COLO829 (cell line): Measurements from ENCODE around the gene SPOCK1.

Experiments used
- DNase-seq: peaks from one replicate; pipeline ENCODE4 v3.0.0; 2012; ENCODE audit warnings: low spot score

Gene SPOCK1

DNA sequence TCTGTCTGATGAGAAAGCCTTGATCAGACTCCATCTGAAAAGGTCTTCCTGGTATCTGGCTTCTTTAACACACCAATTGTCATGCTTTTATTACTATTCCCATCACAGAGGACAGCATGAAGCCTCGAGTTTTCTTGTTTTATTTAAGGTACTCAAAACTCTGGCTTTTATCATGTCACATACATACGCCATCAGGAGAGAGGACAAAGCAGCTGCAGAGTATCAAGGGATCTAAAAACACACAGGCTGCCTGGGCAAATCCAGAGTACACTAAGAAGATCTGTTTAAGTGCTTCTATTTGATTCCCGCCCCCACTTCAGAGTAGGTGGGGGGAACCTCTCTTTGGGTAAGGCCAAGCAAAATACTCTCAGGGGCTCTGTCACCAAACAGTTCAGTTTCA is 277.2 kb downstream of the SPOCK1 start:
- DNase-seq, result no peak

DNA sequence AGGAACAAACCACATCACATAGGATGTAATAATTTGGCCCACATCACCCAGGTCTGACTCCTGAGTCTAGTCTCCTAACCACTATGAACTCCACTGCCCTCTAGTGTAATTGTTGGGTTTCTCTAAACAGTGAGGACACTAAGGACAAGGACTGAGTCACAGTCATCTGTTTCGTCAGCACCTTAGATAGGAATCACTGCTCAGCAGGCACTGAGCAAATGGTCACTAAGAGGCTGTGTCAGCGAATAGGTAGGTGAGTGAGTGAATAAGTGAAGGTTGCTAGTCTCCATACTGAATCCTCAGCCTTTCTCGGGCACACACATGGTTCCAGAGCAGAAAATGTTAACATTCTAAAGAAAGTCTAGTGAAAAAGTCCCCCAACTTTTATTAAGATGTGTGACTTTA is 278.6 kb downstream of the SPOCK1 start:
- DNase-seq, result peak; percentile 23

DNA sequence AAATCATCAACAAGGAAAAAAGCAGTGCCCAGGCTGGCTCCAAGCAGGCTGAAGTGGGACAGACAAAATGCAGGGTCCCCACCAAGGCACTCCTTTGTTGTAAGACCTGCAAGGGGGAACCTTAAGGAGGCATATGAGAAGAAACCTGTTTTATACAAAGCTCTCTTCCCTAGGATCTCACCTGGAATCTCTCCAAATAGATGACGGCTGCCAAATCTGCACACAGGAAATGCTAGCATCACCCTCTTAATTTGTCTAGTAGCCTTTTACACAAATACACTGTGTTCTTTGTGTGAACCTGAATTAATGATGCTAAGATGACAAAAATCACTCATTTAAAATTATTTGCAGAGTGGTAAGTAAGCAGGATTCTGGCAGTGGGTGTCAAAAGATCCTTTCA is 280.2 kb downstream of the SPOCK1 start:
- peak; percentile 36 for DNase-seq

DNA sequence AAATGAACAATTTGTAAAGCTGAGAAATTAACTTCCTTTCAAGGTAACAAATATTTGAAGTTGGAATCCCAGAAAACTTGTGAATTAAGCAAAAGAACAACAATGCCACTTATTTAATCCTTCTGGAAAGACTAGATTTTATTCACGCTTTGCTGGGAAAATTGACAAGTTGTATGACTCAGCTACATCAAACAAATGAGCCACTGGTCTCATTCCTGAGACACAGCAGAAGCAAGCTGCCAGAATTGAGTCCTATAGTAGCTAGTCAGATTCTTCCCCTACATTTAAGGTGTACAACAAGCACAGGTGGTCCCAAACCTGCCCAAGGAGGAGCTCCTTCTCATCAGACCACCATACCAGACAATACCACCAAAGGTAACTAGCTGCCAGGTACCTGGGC is 280.7 kb downstream of the SPOCK1 start:
- no peak for DNase-seq

DNA sequence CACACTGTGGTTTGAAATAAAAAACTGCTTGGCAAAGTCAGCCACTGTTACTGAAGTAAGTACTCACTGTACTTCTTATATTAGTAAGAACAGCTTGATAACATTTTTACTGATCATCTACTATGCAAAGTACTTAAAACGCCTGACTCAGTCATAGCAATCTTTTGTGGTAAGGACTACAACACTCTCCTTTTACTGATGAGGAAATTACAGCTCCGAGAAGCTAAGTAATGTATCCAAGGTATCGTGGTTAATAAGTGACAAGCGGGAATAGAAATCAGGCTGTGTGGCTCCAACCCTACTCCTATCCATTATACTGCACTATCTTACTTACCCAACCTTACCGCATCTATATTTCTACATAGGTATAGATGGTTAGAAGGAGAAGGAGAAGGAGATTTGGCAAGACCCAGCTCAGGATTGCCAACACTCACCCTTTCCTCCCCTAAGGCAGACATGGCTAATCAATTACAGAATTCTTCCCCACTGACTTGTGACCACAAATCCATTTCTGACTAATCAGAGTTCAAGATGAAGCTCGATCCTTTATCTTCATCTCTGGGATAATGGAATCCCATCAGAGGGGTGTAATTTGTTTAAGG is 281.4 kb downstream of the SPOCK1 start:
- no peak for DNase-seq

DNA sequence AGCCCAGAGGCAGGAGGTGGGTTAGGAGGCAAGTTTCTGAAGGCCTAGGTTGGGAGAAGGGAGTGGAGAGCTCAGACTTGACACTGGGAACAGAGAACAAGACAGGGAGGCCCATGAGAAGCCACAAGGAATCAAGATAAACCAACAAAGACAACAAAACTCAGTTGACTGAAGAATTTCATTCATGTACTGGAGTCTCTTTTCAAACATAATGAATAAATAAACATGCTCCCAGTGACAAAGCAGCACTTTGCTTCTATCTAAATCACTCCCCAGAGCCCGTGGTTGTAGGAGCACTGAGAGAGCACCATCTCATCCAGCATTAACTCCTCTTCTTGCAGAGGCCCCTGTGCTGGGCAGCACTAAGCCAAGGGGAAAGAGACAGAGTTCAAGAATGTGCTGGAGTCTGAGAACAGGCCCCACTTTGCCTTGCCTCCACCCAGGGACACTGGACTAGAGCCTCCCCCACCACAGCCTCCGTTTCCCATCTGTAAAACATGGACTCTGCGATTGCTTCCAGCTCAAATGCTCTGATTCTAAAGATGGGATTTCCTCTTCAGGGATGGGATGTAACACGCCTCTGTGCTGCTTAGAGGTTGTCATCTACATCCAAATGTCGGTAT is 282.0 kb downstream of the SPOCK1 start:
- no peak for DNase-seq

GRCh38 chr5:137215780-137216179 is 283.3 kb downstream of the SPOCK1 start:
- DNase-seq, result no peak

GRCh38 chr5:137215261-137215660 is 283.9 kb downstream of the SPOCK1 start:
- DNase-seq, result no peak

- no peak for DNase-seq
Observed at GRCh38 chr5:137214446-137215189, 284.5 kb downstream of the SPOCK1 start.

GRCh38 chr5:137212471-137212870 is 286.7 kb downstream of the SPOCK1 start:
- no peak for DNase-seq

- DNase-seq, result no peak
Observed at GRCh38 chr5:137209232-137209809, 289.8 kb downstream of the SPOCK1 start.

DNA sequence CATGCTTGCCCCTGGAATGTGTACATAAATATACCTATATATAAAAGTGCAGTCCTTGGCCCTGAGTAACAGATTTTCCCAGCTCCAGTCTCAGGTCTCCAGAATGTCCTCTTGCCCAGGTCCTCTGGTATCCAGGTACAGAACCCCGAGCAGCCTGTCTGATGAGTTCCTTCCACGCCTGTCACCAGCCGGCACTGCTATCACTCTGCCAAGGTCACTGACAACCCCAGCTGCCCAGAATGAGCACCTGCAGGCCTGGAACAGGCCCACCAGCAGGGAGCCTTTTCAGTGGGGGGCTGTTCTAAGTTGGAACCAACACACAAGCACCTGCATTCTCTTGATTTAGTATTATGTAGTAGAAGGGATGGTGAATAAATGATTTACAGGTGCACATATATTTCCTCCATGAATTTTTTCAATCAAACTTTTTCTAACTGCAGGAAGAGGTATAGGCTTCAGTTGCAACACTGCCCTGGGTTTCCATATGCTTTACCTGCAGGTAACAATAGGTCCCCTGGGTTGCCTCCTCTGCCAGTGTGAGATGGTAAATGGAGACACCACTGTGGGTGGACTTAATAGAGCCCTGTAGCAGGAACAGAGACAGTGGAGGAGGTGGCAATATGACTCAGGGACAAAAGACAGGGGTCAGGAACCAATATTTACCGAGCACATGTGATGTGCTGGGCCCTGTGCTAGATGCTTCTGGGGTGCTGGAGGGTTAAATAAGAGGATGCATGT is 291.9 kb downstream of the SPOCK1 start:
- no peak for DNase-seq

- no peak for DNase-seq
Observed at GRCh38 chr5:137206030-137206715, 293.0 kb downstream of the SPOCK1 start.

DNA sequence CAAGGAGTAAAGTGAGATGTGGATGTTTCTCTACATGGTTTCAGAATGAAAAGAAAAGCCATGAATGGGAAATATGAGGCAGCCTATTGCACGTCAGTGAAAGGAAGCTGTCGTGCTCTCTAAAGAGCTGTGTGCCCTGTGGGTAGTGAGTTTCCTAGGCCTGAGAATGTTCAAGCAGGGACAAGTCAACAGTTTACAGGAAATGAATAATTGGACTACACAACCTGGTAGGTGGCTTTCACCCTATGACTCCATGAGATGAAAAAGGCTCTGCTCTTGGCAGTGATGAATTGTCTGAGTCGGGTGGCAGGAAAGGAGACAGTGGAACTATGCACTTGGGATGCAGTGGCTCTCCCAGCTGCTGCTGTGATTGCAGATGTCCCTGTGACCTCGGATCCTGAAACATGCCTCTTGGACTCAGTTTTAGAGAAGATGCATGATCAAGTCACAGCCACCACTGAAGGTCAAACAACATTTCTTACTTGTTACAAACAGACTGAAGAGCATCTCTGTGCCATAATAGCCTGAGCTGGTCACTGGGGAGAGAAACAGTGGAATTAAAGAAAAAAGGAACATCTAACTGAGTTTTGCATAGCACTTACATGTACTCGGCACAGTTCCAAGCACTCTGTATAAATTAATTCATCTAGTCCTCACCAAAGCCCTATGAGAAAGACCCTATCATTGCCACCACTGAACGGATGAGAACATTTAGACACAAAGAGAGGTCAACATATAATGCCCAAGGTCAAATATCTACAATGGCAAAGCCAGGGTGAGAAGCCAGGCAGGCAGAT is 293.7 kb downstream of the SPOCK1 start:
- no peak for DNase-seq

DNA sequence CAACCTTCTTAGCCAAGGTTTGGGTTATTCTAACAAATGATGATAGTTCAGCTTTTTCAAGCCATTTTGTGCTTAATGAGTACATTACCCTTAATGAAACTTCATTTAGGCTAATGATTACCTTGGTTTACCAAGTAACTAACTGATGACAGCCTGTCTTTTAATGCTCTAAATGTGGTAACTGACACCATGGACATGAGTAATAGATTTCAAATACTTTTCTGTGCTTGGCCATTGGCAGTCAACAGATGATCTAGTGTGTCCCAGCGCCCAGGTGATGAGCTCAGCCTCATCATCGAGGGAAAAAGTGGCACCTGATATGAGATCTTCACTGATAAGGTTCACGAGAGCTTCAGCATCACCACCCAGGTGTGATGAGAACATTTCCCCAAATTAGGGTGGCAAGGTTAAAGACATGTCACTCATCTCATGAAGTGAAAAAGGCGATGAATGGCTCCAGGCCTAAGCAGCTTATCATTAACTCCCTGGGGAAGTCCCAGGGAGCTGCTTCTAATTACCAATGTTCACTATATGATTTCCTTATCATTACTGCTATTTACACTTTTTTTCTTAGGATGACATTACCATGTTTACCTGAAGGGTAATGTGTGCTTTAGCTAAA is 296.0 kb downstream of the SPOCK1 start:
- DNase-seq, result no peak

- DNase-seq, result no peak
Observed at GRCh38 chr5:137201876-137202275, 297.2 kb downstream of the SPOCK1 start.

- no peak for DNase-seq
Observed at GRCh38 chr5:137200906-137201700, 298.0 kb downstream of the SPOCK1 start.

- DNase-seq, result no peak
Observed at GRCh38 chr5:137199966-137200365, 299.2 kb downstream of the SPOCK1 start.

DNA sequence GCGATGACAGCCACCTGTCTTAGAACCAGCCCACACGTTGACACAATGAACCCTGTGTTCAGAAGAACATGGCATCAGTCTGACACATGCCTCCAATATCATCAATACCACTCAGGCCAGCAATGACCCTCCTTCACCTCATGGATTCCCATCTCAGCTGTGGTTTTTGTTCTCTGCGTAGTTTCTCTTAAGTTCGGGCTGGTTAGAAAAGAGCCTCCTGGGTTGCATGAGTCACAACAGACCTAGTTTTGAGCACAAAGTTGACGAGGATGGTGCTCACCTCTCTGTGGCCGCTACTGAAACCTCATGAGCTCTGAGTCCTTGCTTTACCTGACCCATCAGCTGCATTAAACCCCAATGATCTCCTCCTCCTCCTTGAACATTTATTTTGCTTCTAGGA is 299.9 kb downstream of the SPOCK1 start:
- no peak for DNase-seq

- no peak for DNase-seq
Observed at GRCh38 chr5:137195483-137195882, 303.6 kb downstream of the SPOCK1 start.
